Gastroesophageal sphincter (tissue), 4 donors: ENCODE data around the gene LMCD1. TPM values are rescaled to one million over a fixed set of nuclear protein-coding genes. Genes with fewer than 3 reads are reported as not detected.

Source experiments
- ATAC-seq: fragments of 150-250 bp; one replicate; pipeline ENCODE4 v1.9.1; 2016; ENCODE audit warnings: mild to moderate bottlenecking, moderate library complexity
- H3K27ac ChIP-seq, 4 donors: fragments of 200-600 bp; sonication (generic) in 3 of 4; 1 replicate in 3 of 4; 2 replicates in 1 of 4; pipeline ENCODE4 v1.5.1; 2016 to 2019
- H3K27me3 ChIP-seq: fragments of 200-600 bp; sonication (generic); one replicate; pipeline ENCODE4 v1.5.1; 2019
- H3K36me3 ChIP-seq, 2 donors: fragments of 200-600 bp; sonication (generic); one replicate each; pipeline ENCODE4 v1.5.1; 2019; ENCODE audit warnings: control low read depth in 1 of 2
- H3K4me1 ChIP-seq, 3 donors: fragments of 200-600 bp; sonication (generic); 1 replicate in 2 of 3; 2 replicates in 1 of 3; pipeline ENCODE4 v1.5.1; 2016 to 2019; ENCODE audit warnings: control low read depth in 2 of 3
- H3K4me3 ChIP-seq, 2 donors: fragments of 200-600 bp; sonication (generic); one replicate each; pipeline ENCODE4 v1.5.1; 2019; ENCODE audit warnings: mild to moderate bottlenecking in 1 of 2, moderate library complexity in 1 of 2
- H3K9me3 ChIP-seq, 3 donors: fragments of 200-600 bp; sonication (generic); one replicate each; pipeline ENCODE4 v1.5.1; 2017 to 2019; ENCODE audit warnings: control low read depth in 2 of 3
- EP300 ChIP-seq: sonication (generic); formaldehyde crosslinking; IDR thresholded peaks from one replicate; pipeline ENCODE4 v1.6.1; 2017; ENCODE audit warnings: antibody characterized with exemption, mild to moderate bottlenecking
- POLR2A ChIP-seq, 2 donors: fragments of 450-650 bp; IDR thresholded peaks; one replicate each; pipeline ENCODE4 v1.6.1; 2017; ENCODE audit warnings: antibody characterized with exemption in 2 of 2, mild to moderate bottlenecking in 2 of 2, moderate library complexity in 1 of 2
- POLR2AphosphoS5 ChIP-seq: sonication (generic); formaldehyde crosslinking; IDR thresholded peaks from one replicate; pipeline ENCODE4 v1.6.1; 2017; ENCODE audit warnings: antibody characterized with exemption
- WGBS, 2 donors: methylation state at CpG; one replicate each; pipeline ENCODE4 v1.1.5; 2018; ENCODE audit warnings: low coverage in 1 of 2; 5-methylcytosine and 5-hydroxymethylcytosine counted together
- total RNA-seq, 4 donors: library from RNA; depleted of rRNA; stranded (reverse); fragments of >200 nt; gene quantifications; one replicate each; pipeline ENCODE4 v1.1.0, GENCODE V29; 2016
- TF ChIP-seq, protein P1 (sequence below), 4 experiments: fragments of 200-600 bp in 2 of 4; fragments of 450-650 bp in 2 of 4; sonication (generic) in 1 of 4; IDR thresholded peaks; one replicate each; pipeline ENCODE4 v1.5.1; 2017 to 2019; ENCODE audit warnings: antibody characterized with exemption in 4 of 4, mild to moderate bottlenecking in 2 of 4, moderate library complexity in 2 of 4

Gene LMCD1
- total RNA-seq, 4 donors from 2014 or later: 17.6 to 318 (median 136) TPM

DNA sequence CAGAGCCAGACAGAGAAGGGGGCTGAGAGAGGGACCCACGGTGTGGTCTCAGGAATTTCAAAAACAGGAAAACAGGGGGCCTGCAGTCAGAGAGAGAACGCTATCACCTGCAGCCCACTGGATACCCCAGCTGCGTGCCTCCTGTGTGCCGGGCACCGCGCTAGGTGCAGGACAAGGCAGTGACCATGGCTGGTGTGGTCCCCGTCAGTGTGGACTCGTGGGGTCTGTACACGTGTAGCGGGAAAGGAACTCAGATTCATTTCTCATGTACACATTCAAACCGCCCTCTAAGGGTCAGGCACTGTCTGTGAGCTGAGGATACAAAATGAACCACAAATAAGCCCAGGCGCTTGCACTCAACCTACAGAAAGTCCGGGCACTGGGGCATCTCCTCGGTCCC is 122.1 kb downstream of the LMCD1 start:
- ATAC-seq: no peak
- 60% methylated on average over 2 of the region's 14 CpGs; no CpG with 5 or more reads in 1 of the 2 donors for WGBS, 2 donors
- peaks cover 0 to 12% (median 5%) of the 10 kb centered on the region in 3 donors for H3K4me1 ChIP-seq
- H3K36me3 ChIP-seq: no peaks in the 10 kb centered on the region
- TF ChIP-seq POLR2A (IDR thresholded peaks at IDR 0.05): no peak
- no peak for TF ChIP-seq EP300
- TF ChIP-seq, protein P1, sequence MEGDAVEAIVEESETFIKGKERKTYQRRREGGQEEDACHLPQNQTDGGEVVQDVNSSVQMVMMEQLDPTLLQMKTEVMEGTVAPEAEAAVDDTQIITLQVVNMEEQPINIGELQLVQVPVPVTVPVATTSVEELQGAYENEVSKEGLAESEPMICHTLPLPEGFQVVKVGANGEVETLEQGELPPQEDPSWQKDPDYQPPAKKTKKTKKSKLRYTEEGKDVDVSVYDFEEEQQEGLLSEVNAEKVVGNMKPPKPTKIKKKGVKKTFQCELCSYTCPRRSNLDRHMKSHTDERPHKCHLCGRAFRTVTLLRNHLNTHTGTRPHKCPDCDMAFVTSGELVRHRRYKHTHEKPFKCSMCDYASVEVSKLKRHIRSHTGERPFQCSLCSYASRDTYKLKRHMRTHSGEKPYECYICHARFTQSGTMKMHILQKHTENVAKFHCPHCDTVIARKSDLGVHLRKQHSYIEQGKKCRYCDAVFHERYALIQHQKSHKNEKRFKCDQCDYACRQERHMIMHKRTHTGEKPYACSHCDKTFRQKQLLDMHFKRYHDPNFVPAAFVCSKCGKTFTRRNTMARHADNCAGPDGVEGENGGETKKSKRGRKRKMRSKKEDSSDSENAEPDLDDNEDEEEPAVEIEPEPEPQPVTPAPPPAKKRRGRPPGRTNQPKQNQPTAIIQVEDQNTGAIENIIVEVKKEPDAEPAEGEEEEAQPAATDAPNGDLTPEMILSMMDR (IDR thresholded peaks at IDR 0.05): no peak
- no peak for TF ChIP-seq POLR2AphosphoS5
- no peak overlapping the region for H3K27ac ChIP-seq
- H3K4me3 ChIP-seq: no peak overlapping the region
- H3K9me3 ChIP-seq: no peaks in the 10 kb centered on the region
- no peaks in the 10 kb centered on the region for H3K27me3 ChIP-seq

Other genes starting within 250 kb of the LMCD1 start
- gene SSUH2, start 143.0 kb downstream of the LMCD1 start, total RNA-seq: 1 to 10 TPM in 1 of 4 donors, under 1 TPM in 1, not detected in 2; 0.27 to 3.8 TPM
- not detected for gene CAV3, start 232.0 kb downstream of the LMCD1 start, total RNA-seq